Gastrocnemius medialis (tissue), 4 donors: Measurements from ENCODE around the gene POGLUT3. TPM values are rescaled to one million over a fixed set of nuclear protein-coding genes. Genes with fewer than 3 reads are reported as not detected.

ENCODE experiments used
- ATAC-seq, 2 donors: fragments of 150-250 bp; one replicate each; pipeline ENCODE4 v1.9.1; 2016
- DNase-seq, 2 donors: peaks; one replicate each; pipeline ENCODE4 v3.0.0-alpha.2; 2019
- H3K27ac ChIP-seq, 4 donors: fragments of 200-600 bp; sonication (generic); 1 replicate in 1 of 4; 2 replicates in 3 of 4; pipeline ENCODE4 v1.5.1; 2016 to 2018; ENCODE audit warnings: mild to moderate bottlenecking in 2 of 4, moderate library complexity in 1 of 4
- H3K27me3 ChIP-seq, 3 donors: fragments of 200-600 bp; sonication (generic) in 2 of 3; 1 replicate in 1 of 3; 2 replicates in 2 of 3; pipeline versions ENCODE4 v1.5.1 to v1.6.0; 2016 to 2019; ENCODE audit warnings: mild to moderate bottlenecking in 1 of 3, moderate library complexity in 1 of 3
- H3K36me3 ChIP-seq, 2 donors: fragments of 200-600 bp; sonication (generic) in 1 of 2; one replicate each; pipeline ENCODE4 v1.5.1; 2017 to 2018
- H3K4me1 ChIP-seq, 2 donors: fragments of 200-600 bp; sonication (generic) in 1 of 2; one replicate each; pipeline ENCODE4 v1.5.1; 2016 to 2017; ENCODE audit warnings: mild to moderate bottlenecking in 2 of 2
- H3K4me3 ChIP-seq, 4 donors: fragments of 200-600 bp; sonication (generic) in 3 of 4; 1 replicate in 1 of 4; 2 replicates in 3 of 4; pipeline ENCODE4 v1.5.1; 2016 to 2019; ENCODE audit warnings: mild to moderate bottlenecking in 2 of 4
- H3K9me3 ChIP-seq, 3 donors: fragments of 200-600 bp; sonication (generic) in 2 of 3; 1 replicate in 1 of 3; 2 replicates in 2 of 3; pipeline ENCODE4 v1.5.1; 2016 to 2019
- CTCF ChIP-seq, 5 experiments: fragments of 450-650 bp in 3 of 5; fragments of 200-600 bp in 2 of 5; sonication (generic) in 2 of 5; IDR thresholded peaks in 4 of 5; conservative IDR thresholded peaks in 1 of 5; 1 replicate in 4 of 5; 2 replicates in 1 of 5; pipeline ENCODE4 v1.5.1; 2016 to 2019; ENCODE audit warnings: antibody characterized with exemption in 5 of 5, mild to moderate bottlenecking in 3 of 5, moderate library complexity in 3 of 5
- POLR2A ChIP-seq, 2 donors: fragments of 450-650 bp; IDR thresholded peaks; one replicate each; pipeline ENCODE4 v1.6.1; 2017; ENCODE audit warnings: antibody characterized with exemption in 2 of 2, mild to moderate bottlenecking in 2 of 2, moderate library complexity in 2 of 2
- in situ Hi-C, 4 donors: fragments of 200-750 bp; cut with MboI; loops; one replicate each; pipeline versions ENCODE4 v1.15.0 to v1.8.0; 2017; ENCODE audit warnings: low sequenced_read_pairs in 4 of 4
- intact Hi-C: fragments of 100-400 bp; cut with DNase I; formaldehyde crosslinking; loops from one replicate; pipeline ENCODE4 v1.15.1; 2023; ENCODE audit warnings: low total_unique reads
- total RNA-seq, 4 donors: library from RNA; depleted of rRNA; stranded (reverse); fragments of >200 nt; gene quantifications; one replicate each; pipeline versions ENCODE4 v1.1.0 to v1.2.3, GENCODE V29; 2016

Gene POGLUT3
- total RNA-seq, 4 donors from 2014 or later: 2.5 to 4.9 (median 3.6) TPM

- Histone ChIP-seq H3K9me3 (no peaks in the 10 kb centered on the region), H3K27ac (peak overlapping the region; percentile 82 to 89 (median 86)), H3K36me3 (no peaks in the 10 kb centered on the region), H3K27me3 (no peaks in the 10 kb centered on the region), H3K4me1 (peaks cover 7% of the 10 kb centered on the region in 2 donors), H3K4me3 (peak overlapping the region; percentile 55 to 79 (median 62))
- in situ Hi-C loops: no loop called here
- peak in 1 of 2 donors; percentile 13 for DNase-seq
- no peak for TF ChIP-seq CTCF (IDR thresholded peaks at IDR 0.05 in 4 of 5, conservative IDR thresholded peaks at IDR 0.05 in 1 of 5)
- no peak for TF ChIP-seq POLR2A (IDR thresholded peaks at IDR 0.05)
- no peak for ATAC-seq
- intact Hi-C loops: loop anchor here (5.0 to 10.0 kb wide), 2 partner anchors 148 to 374 kb away; partner anchors contain the start of gene ACAT1
Measured at GRCh38 chr11:108498816-108499408, 728 bp upstream of the POGLUT3 start.

- intact Hi-C loops (loop anchor here (1.0 to 10.0 kb wide), 5 partner anchors 30 to 373 kb away; partner anchors contain the start of genes ACAT1, C11orf65, DDX10 and EXPH5), in situ Hi-C loops (no loop called here)
- peaks cover 7% of the 10 kb centered on the region in 2 donors for H3K4me1 ChIP-seq
- H3K9me3 ChIP-seq: no peaks in the 10 kb centered on the region
- TF ChIP-seq CTCF (IDR thresholded peaks at IDR 0.05 in 4 of 5, conservative IDR thresholded peaks at IDR 0.05 in 1 of 5) (no peak), POLR2A (IDR thresholded peaks at IDR 0.05) (peak; percentile 50 to 75)
- no peaks in the 10 kb centered on the region for H3K36me3 ChIP-seq
- peak overlapping the region; percentile 55 to 79 (median 62) for H3K4me3 ChIP-seq
- no peaks in the 10 kb centered on the region for H3K27me3 ChIP-seq
- H3K27ac ChIP-seq: peak overlapping the region; percentile 82 to 89 (median 86)
- ATAC-seq (peak; percentile 99 to 100), DNase-seq (peak; percentile 88 to 93)
Measured at GRCh38 chr11:108497317-108498045, 703 bp downstream of the POGLUT3 start.

- ATAC-seq (no peak), DNase-seq (no peak)
- intact Hi-C loops: loop anchor here (1.0 to 10.0 kb wide), 5 partner anchors 29 to 372 kb away; partner anchors contain the start of genes ACAT1, C11orf65, DDX10 and EXPH5
- Histone ChIP-seq H3K27ac (peak overlapping the region; percentile 82 to 89 (median 86)), H3K4me3 (peak overlapping the region in 2 of 4 donors; percentile 57 to 67), H3K36me3 (no peaks in the 10 kb centered on the region), H3K27me3 (no peaks in the 10 kb centered on the region), H3K4me1 (peaks cover 7% of the 10 kb centered on the region in 2 donors), H3K9me3 (no peaks in the 10 kb centered on the region)
- no peak for TF ChIP-seq CTCF (IDR thresholded peaks at IDR 0.05 in 4 of 5, conservative IDR thresholded peaks at IDR 0.05 in 1 of 5)
- TF ChIP-seq POLR2A (IDR thresholded peaks at IDR 0.05): no peak
- in situ Hi-C loops: no loop called here
Measured at GRCh38 chr11:108496643-108497256, 1.4 kb downstream of the POGLUT3 start.

GRCh38 chr11:108495326-108495725 is 2.9 kb downstream of the POGLUT3 start:
- intact Hi-C loops (loop anchor here (5.0 to 10.0 kb wide), 2 partner anchors 152 to 371 kb away; partner anchors contain the start of gene ACAT1), in situ Hi-C loops (no loop called here)
- H3K9me3 ChIP-seq: no peaks in the 10 kb centered on the region
- H3K36me3 ChIP-seq: no peaks in the 10 kb centered on the region
- no peak overlapping the region for H3K27ac ChIP-seq
- ATAC-seq: no peak
- TF ChIP-seq POLR2A (IDR thresholded peaks at IDR 0.05) (no peak), CTCF (IDR thresholded peaks at IDR 0.05 in 4 of 5, conservative IDR thresholded peaks at IDR 0.05 in 1 of 5) (no peak)
- no peaks in the 10 kb centered on the region for H3K27me3 ChIP-seq
- peaks cover 7% of the 10 kb centered on the region in 2 donors for H3K4me1 ChIP-seq
- H3K4me3 ChIP-seq: no peak overlapping the region
- DNase-seq: no peak
